IPS-20b (cell line): ENCODE results near the gene GFRA1.
"Not testable (repeated sequence)": the region's sequence is repeated elsewhere in the genome, so short reads cannot be mapped to it uniquely, and the experiment has no call there.

Experiments used
- H3K27ac ChIP-seq: one replicate; pipeline ENCODE4 v1.5.1; 2013; ENCODE audit warnings: low read length
- H3K27me3 ChIP-seq: 2 replicates; pipeline ENCODE4 v1.6.1; 2013; ENCODE audit warnings: mild to moderate bottlenecking, low read length, inconsistent platforms; ENCODE audit not compliant: insufficient read depth
- H3K36me3 ChIP-seq: 2 replicates; pipeline ENCODE4 v1.6.1; 2013; ENCODE audit warnings: low read depth, mild to moderate bottlenecking, inconsistent platforms, low read length, moderate library complexity; ENCODE audit not compliant: insufficient read depth
- H3K4me1 ChIP-seq: 2 replicates; pipeline ENCODE4 v1.6.1; 2013; ENCODE audit warnings: mild to moderate bottlenecking, control low read depth, inconsistent platforms, low read length, moderate library complexity; ENCODE audit not compliant: insufficient read depth
- H3K4me3 ChIP-seq: 2 replicates; pipeline ENCODE4 v1.5.1; 2013; ENCODE audit warnings: mild to moderate bottlenecking, low read length, inconsistent platforms
- H3K9ac ChIP-seq: 2 replicates; pipeline ENCODE4 v1.6.1; 2013; ENCODE audit warnings: low read depth, mild to moderate bottlenecking, inconsistent platforms, low read length, moderate library complexity
- H3K9me3 ChIP-seq: 2 replicates; pipeline ENCODE4 v1.6.1; 2013; ENCODE audit warnings: mild to moderate bottlenecking, low read depth, low read length, inconsistent platforms; ENCODE audit not compliant: insufficient read depth

The GFRA1 gene

GRCh38 chr10:116060864-116061263, 212.1 kb downstream of the GFRA1 start:
- peaks cover 6% of the 10 kb centered on the region; the same call in 1 of the 2 replicates for H3K4me1 ChIP-seq
- no peaks in the 10 kb centered on the region for H3K9me3 ChIP-seq
- no peak overlapping the region for H3K9ac ChIP-seq
- no peak overlapping the region for H3K4me3 ChIP-seq
- no peak overlapping the region for H3K27ac ChIP-seq
- H3K36me3 ChIP-seq = no peaks in the 10 kb centered on the region
- H3K27me3 ChIP-seq = no peaks in the 10 kb centered on the region; the same call in 1 of the 2 replicates

GRCh38 chr10:116059320-116059719, 213.7 kb downstream of the GFRA1 start:
- Histone ChIP-seq H3K27me3 (no peaks in the 10 kb centered on the region; the same call in 1 of the 2 replicates), H3K36me3 (no peaks in the 10 kb centered on the region), H3K9ac (no peak overlapping the region), H3K27ac (no peak overlapping the region), H3K4me1 (peaks cover 12% of the 10 kb centered on the region; the same call in 1 of the 2 replicates), H3K9me3 (no peaks in the 10 kb centered on the region), H3K4me3 (no peak overlapping the region)

GRCh38 chr10:116056445-116057293, 216.3 kb downstream of the GFRA1 start:
- Histone ChIP-seq H3K27me3 (no peaks in the 10 kb centered on the region), H3K36me3 (no peaks in the 10 kb centered on the region), H3K4me3 (no peak overlapping the region), H3K27ac (no peak overlapping the region), H3K4me1 (peaks cover 12% of the 10 kb centered on the region; the same call in 1 of the 2 replicates), H3K9ac (no peak overlapping the region), H3K9me3 (no peaks in the 10 kb centered on the region)

GRCh38 chr10:116055917-116056252, 217.1 kb downstream of the GFRA1 start:
- Histone ChIP-seq H3K36me3 (no peaks in the 10 kb centered on the region), H3K4me1 (peaks cover 12% of the 10 kb centered on the region; the same call in 1 of the 2 replicates), H3K4me3 (no peak overlapping the region), H3K27me3 (no peaks in the 10 kb centered on the region), H3K9ac (peak overlapping the region; percentile 41; the same call in 1 of the 2 replicates), H3K9me3 (no peaks in the 10 kb centered on the region), H3K27ac (no peak overlapping the region)

GRCh38 chr10:116055252-116055916, 217.6 kb downstream of the GFRA1 start:
- Histone ChIP-seq H3K9me3 (no peaks in the 10 kb centered on the region), H3K4me1 (peaks cover 12% of the 10 kb centered on the region; the same call in 1 of the 2 replicates), H3K36me3 (no peaks in the 10 kb centered on the region), H3K9ac (peak overlapping the region; percentile 41; the same call in 1 of the 2 replicates), H3K27ac (no peak overlapping the region), H3K27me3 (no peaks in the 10 kb centered on the region), H3K4me3 (no peak overlapping the region)

GRCh38 chr10:116053910-116054309, 219.1 kb downstream of the GFRA1 start:
- H3K9ac ChIP-seq = no peak overlapping the region
- H3K4me3 ChIP-seq = no peak overlapping the region
- no peaks in the 10 kb centered on the region for H3K9me3 ChIP-seq
- no peaks in the 10 kb centered on the region for H3K36me3 ChIP-seq
- no peaks in the 10 kb centered on the region for H3K27me3 ChIP-seq
- H3K27ac ChIP-seq = no peak overlapping the region
- H3K4me1 ChIP-seq = peaks cover 12% of the 10 kb centered on the region; the same call in 1 of the 2 replicates

GRCh38 chr10:116053009-116053730, 219.8 kb downstream of the GFRA1 start:
- not testable (repeated sequence) for H3K27ac ChIP-seq, H3K4me3 ChIP-seq, H3K27me3 ChIP-seq, H3K36me3 ChIP-seq, H3K9ac ChIP-seq, H3K9me3 ChIP-seq
- peaks cover 12% of the 10 kb centered on the region; the same call in 1 of the 2 replicates for H3K4me1 ChIP-seq

GRCh38 chr10:116052522-116052921, 220.5 kb downstream of the GFRA1 start:
- H3K4me3 ChIP-seq, H3K36me3 ChIP-seq, H3K27me3 ChIP-seq, H3K9me3 ChIP-seq, H3K9ac ChIP-seq, H3K27ac ChIP-seq: not testable (repeated sequence)
- peaks cover 12% of the 10 kb centered on the region; the same call in 1 of the 2 replicates for H3K4me1 ChIP-seq

GRCh38 chr10:116049974-116050304, 223.1 kb downstream of the GFRA1 start:
- H3K27me3 ChIP-seq = no peaks in the 10 kb centered on the region
- H3K4me3 ChIP-seq = no peak overlapping the region
- no peaks in the 10 kb centered on the region for H3K36me3 ChIP-seq
- H3K9me3 ChIP-seq = no peaks in the 10 kb centered on the region
- H3K4me1 ChIP-seq = no peaks in the 10 kb centered on the region; the same call in 1 of the 2 replicates
- H3K27ac ChIP-seq = no peak overlapping the region
- H3K9ac ChIP-seq = no peak overlapping the region

GRCh38 chr10:116049158-116049973, 223.6 kb downstream of the GFRA1 start:
- no peak overlapping the region for H3K9ac ChIP-seq
- H3K27ac ChIP-seq = no peak overlapping the region
- H3K27me3 ChIP-seq = no peaks in the 10 kb centered on the region
- H3K9me3 ChIP-seq = no peaks in the 10 kb centered on the region
- no peak overlapping the region for H3K4me3 ChIP-seq
- no peaks in the 10 kb centered on the region; the same call in 1 of the 2 replicates for H3K4me1 ChIP-seq
- no peaks in the 10 kb centered on the region for H3K36me3 ChIP-seq
